ENCODE data around the gene UGDH. TPM values are rescaled to one million over a fixed set of nuclear protein-coding genes. Genes with fewer than 3 reads are reported as not detected.

UGDH gene
- total RNA-seq, 1 experiment from 2014 or later: 50.9 TPM

DNA sequence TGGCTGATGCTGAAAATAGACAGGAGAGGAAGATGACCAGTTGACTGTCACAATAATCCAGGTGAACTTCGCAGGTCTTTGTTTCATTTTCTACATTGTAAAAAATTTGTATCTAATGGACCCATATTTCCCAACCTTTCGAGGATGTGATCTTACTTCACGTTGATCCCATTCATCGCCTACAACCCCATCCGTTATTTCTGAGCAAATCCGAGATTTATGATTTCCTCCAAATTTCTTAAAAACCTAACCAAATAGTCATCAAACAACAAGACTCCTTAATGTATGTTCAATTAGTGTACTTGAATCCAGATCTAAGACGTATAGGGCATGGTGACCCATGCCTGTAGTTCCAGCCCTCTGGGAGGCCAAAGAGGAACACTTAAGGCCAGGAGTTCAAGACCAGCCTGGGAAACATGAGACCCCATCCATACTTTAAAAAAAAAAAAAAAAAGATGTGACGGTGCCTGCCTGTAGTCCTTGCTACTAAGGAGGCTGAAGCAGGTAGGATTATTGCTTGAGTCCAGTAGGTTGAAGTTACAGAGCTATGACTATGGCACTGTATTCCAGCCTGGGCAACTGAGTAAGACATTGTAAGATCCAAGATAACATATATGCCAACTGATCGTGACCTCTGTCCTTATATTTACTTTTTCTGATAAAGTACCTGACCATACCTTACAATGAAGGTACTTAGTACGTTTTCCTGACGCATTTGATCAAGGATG lies 74.2 kb downstream of the UGDH start:
- no TSS peak for BruUV-seq (replicated peaks)
- ChIA-PET CTCF (interaction anchor here (0.5 to 0.6 kb wide), 2 partner anchors 57 to 264 kb away, joined by 4 to 6 read pairs; no protein-coding TSS in a partner anchor), POLR2A (interaction anchor here (1.1 to 1.6 kb wide), 2 partner anchors 18 to 73 kb away, joined by 3 to 4 read pairs; no protein-coding TSS in a partner anchor)

DNA sequence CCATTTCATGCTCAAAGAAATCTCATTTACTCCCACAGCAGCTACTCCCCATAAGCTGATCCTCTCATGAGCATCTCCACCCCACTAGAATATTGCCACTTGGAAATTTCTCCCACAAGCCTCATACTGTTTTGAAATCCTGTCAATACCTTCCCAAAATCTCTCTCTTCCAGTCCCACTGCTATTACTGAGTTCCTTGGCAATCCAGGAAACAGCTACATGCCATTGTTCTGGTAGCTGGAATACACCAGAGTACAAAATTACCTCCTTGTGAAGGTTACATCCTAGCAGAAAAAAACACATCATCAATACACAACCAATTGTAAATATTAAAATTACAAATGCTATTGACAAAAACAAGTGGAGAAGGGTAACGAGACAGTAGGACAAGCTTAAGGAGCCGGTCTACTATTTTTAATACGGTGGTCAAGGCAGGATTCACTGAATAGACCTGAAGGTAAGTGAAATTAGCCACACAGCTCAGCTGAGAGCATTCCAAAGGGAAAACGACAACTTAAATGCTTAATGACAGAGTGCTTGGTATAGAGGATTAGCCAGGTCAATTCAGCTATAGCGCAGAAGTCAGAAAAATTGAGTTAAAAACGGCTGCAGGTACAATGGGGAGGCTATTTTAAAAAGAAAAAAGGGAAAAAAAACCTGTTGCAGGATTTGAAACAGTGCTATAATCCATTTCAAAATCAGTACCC lies 74.9 kb downstream of the UGDH start:
- H3K4me3 Mint-ChIP-seq (ENCODE audit: unreplicated experiment): no peak overlapping the region
- H3K27ac Mint-ChIP-seq (ENCODE audit: low read depth, unreplicated experiment): no peak overlapping the region
- BruUV-seq (replicated peaks): no TSS peak
- TF ChIP-seq, protein P1, sequence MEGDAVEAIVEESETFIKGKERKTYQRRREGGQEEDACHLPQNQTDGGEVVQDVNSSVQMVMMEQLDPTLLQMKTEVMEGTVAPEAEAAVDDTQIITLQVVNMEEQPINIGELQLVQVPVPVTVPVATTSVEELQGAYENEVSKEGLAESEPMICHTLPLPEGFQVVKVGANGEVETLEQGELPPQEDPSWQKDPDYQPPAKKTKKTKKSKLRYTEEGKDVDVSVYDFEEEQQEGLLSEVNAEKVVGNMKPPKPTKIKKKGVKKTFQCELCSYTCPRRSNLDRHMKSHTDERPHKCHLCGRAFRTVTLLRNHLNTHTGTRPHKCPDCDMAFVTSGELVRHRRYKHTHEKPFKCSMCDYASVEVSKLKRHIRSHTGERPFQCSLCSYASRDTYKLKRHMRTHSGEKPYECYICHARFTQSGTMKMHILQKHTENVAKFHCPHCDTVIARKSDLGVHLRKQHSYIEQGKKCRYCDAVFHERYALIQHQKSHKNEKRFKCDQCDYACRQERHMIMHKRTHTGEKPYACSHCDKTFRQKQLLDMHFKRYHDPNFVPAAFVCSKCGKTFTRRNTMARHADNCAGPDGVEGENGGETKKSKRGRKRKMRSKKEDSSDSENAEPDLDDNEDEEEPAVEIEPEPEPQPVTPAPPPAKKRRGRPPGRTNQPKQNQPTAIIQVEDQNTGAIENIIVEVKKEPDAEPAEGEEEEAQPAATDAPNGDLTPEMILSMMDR (IDR thresholded peaks at IDR 0.05; ENCODE audit: unreplicated experiment): no peak
- ChIA-PET CTCF (interaction anchor here (0.5 to 0.6 kb wide), 3 partner anchors 58 to 525 kb away, joined by 3 to 6 read pairs (median 4); no protein-coding TSS in a partner anchor), POLR2A (interaction anchor here (0.6 to 1.6 kb wide), 6 partner anchors 14 to 1318 kb away, joined by 3 to 7 read pairs (median 3); no protein-coding TSS in a partner anchor)
- DNase-seq (ENCODE audit: unreplicated experiment): no peak
- H3K36me3 Mint-ChIP-seq (ENCODE audit: insufficient read depth, unreplicated experiment): peaks cover 96% of the 10 kb centered on the region
- no peaks in the 10 kb centered on the region for H3K27me3 Mint-ChIP-seq (ENCODE audit: insufficient read depth, unreplicated experiment)
- no peaks in the 10 kb centered on the region for H3K9me3 Mint-ChIP-seq (ENCODE audit: unreplicated experiment)
- intact Hi-C loops (cut with micrococcal nuclease): loop anchor here (10.0 kb wide), 1 partner anchor 138 kb away; no protein-coding TSS in a partner anchor
- H3K4me1 Mint-ChIP-seq (ENCODE audit: insufficient read depth, unreplicated experiment): peaks cover 7% of the 10 kb centered on the region

More for the DNA sequence above, 74.2 kb downstream of the UGDH start:
- Mint-ChIP-seq H3K27ac (ENCODE audit: low read depth, unreplicated experiment) (no peak overlapping the region), H3K9me3 (ENCODE audit: unreplicated experiment) (no peaks in the 10 kb centered on the region), H3K4me1 (ENCODE audit: insufficient read depth, unreplicated experiment) (peaks cover 7% of the 10 kb centered on the region), H3K36me3 (ENCODE audit: insufficient read depth, unreplicated experiment) (peaks cover 96% of the 10 kb centered on the region), H3K4me3 (ENCODE audit: unreplicated experiment) (no peak overlapping the region), H3K27me3 (ENCODE audit: insufficient read depth, unreplicated experiment) (no peaks in the 10 kb centered on the region)
- no peak for DNase-seq (ENCODE audit: unreplicated experiment)
- TF ChIP-seq, protein P1 (IDR thresholded peaks at IDR 0.05; ENCODE audit: unreplicated experiment): no peak
- intact Hi-C loops (cut with micrococcal nuclease): loop anchor here (10.0 kb wide), 1 partner anchor 138 kb away; no protein-coding TSS in a partner anchor

GRCh38 chr4:39451423-39452023 lies 75.7 kb downstream of the UGDH start:
- no peak for DNase-seq (ENCODE audit: unreplicated experiment)
- H3K27ac Mint-ChIP-seq (ENCODE audit: low read depth, unreplicated experiment): no peak overlapping the region
- intact Hi-C loops (cut with micrococcal nuclease): loop anchor here (10.0 kb wide), 1 partner anchor 137 kb away; no protein-coding TSS in a partner anchor
- CTCF ChIA-PET: interaction anchor here (0.6 to 0.7 kb wide), 2 partner anchors 37 to 525 kb away, joined by 3 read pairs; no protein-coding TSS in a partner anchor
- POLR2A ChIA-PET: interaction anchor here (0.6 to 6.0 kb wide), 8 partner anchors 8 to 1317 kb away, joined by 3 to 65 read pairs (median 3); partner anchors contain the start of genes LIAS and RPL9
- TF ChIP-seq, protein P1 (IDR thresholded peaks at IDR 0.05; ENCODE audit: unreplicated experiment): no peak
- H3K4me3 Mint-ChIP-seq (ENCODE audit: unreplicated experiment): no peak overlapping the region
- no TSS peak for BruUV-seq (replicated peaks)
- peaks cover 91% of the 10 kb centered on the region for H3K36me3 Mint-ChIP-seq (ENCODE audit: insufficient read depth, unreplicated experiment)
- H3K4me1 Mint-ChIP-seq (ENCODE audit: insufficient read depth, unreplicated experiment): peaks cover 1% of the 10 kb centered on the region
- no peaks in the 10 kb centered on the region for H3K27me3 Mint-ChIP-seq (ENCODE audit: insufficient read depth, unreplicated experiment)
- H3K9me3 Mint-ChIP-seq (ENCODE audit: unreplicated experiment): no peaks in the 10 kb centered on the region
